H1 (cell line): ENCODE data around the gene ADRB1. TPM values are rescaled to one million over a fixed set of nuclear protein-coding genes. Genes with fewer than 3 reads are reported as not detected.

Experiments
- CTCF ChIA-PET: fragments of 300-600 bp; sonication (Branson Sonifier 250); formaldehyde crosslinking; loops from one replicate; lab custom pipeline; 2021; ENCODE audit not compliant: partially characterized antibody; lab: Charles Lee
- POLR2A ChIA-PET: fragments of 300-600 bp; sonication (Branson Sonifier 250); formaldehyde crosslinking; loops from one replicate; lab custom pipeline; 2021; ENCODE audit warnings: inconsistent platforms; ENCODE audit not compliant: partially characterized antibody; lab: Charles Lee
- DNase-seq, 2 experiments: peaks; one replicate each; pipeline versions ENCODE4 v3.0.0 to v3.0.0-alpha.2; 2010 to 2022; ENCODE audit warnings: low spot score in 2 of 2, low read depth in 1 of 2, mixed read lengths in 1 of 2
- FAIRE-seq: peaks from 2 replicates; lab custom pipeline; 2011; peaks lifted over from hg19 to GRCh38; lab: Jason Lieb, UNC
- H2AFZ ChIP-seq: 2 replicates; pipeline ENCODE4 v1.8.1; 2012; ENCODE audit warnings: low read length, inconsistent platforms
- H2AK5ac ChIP-seq: 2 replicates; pipeline ENCODE4 v1.6.1; 2013; ENCODE audit warnings: low read depth, low read length
- H2BK120ac ChIP-seq: replicated peaks from 2 replicates; pipeline ENCODE3; 2013; ENCODE audit warnings: low read depth, low read length, inconsistent platforms
- H2BK12ac ChIP-seq: 2 replicates; pipeline ENCODE4 v1.6.1; 2013; ENCODE audit warnings: low read depth, low read length
- H2BK15ac ChIP-seq: 2 replicates; pipeline ENCODE4 v1.6.1; 2013; ENCODE audit warnings: low read length
- H2BK20ac ChIP-seq: 2 replicates; pipeline ENCODE4 v1.6.1; 2013; ENCODE audit warnings: low read length
- H2BK5ac ChIP-seq: 2 replicates; pipeline ENCODE4 v1.6.1; 2013; ENCODE audit warnings: low read depth, low read length
- H3K14ac ChIP-seq: 2 replicates; pipeline ENCODE4 v1.6.1; 2013; ENCODE audit warnings: inconsistent platforms; ENCODE audit not compliant: insufficient read length
- H3K18ac ChIP-seq: 2 replicates; pipeline ENCODE4 v1.6.1; 2013; ENCODE audit warnings: low read length; ENCODE audit errors: extremely low read depth
- H3K23ac ChIP-seq: 2 replicates; pipeline ENCODE4 v1.6.1; 2013; ENCODE audit warnings: inconsistent platforms; ENCODE audit not compliant: insufficient read length
- H3K23me2 ChIP-seq: 2 replicates; pipeline ENCODE4 v1.6.1; 2013; ENCODE audit warnings: low read depth, low read length
- H3K27ac ChIP-seq: 2 replicates; pipeline ENCODE4 v1.6.1; 2011; ENCODE audit warnings: low read depth, low read length, inconsistent platforms
- H3K27me3 ChIP-seq, 4 experiments: replicated peaks in 1 of 4; 1 replicate in 1 of 4; 2 replicates in 3 of 4; pipeline versions ENCODE4 v1.6.1 to v1.8.1; 2011 to 2013; ENCODE audit warnings: low read length in 3 of 4, mild to moderate bottlenecking in 3 of 4, inconsistent platforms in 2 of 4, mixed read lengths in 2 of 4, moderate library complexity in 1 of 4; ENCODE audit not compliant: control insufficient read depth in 3 of 4, insufficient read depth in 3 of 4; ENCODE audit errors: extremely low read depth in 1 of 4
- H3K36me3 ChIP-seq, 4 experiments: 2 replicates each; pipeline versions ENCODE4 v1.6.1 to v1.8.1; 2011 to 2013; ENCODE audit warnings: mild to moderate bottlenecking in 4 of 4, low read length in 3 of 4, moderate library complexity in 2 of 4, control low read depth in 1 of 4, inconsistent platforms in 1 of 4; ENCODE audit not compliant: insufficient read depth in 4 of 4, control insufficient read depth in 2 of 4
- H3K4ac ChIP-seq: replicated peaks from 2 replicates; pipeline ENCODE3; 2013; ENCODE audit warnings: low read length, low read depth, mixed read lengths, inconsistent platforms; ENCODE audit not compliant: insufficient read length
- H3K4me1 ChIP-seq, 4 experiments: replicated peaks in 1 of 4; 1 replicate in 1 of 4; 2 replicates in 3 of 4; pipeline versions ENCODE4 v1.6.1 to v1.8.1; 2011 to 2013; ENCODE audit warnings: low read length in 3 of 4, inconsistent platforms in 2 of 4, mixed read lengths in 1 of 4; ENCODE audit not compliant: insufficient read depth in 4 of 4, control insufficient read depth in 3 of 4
- H3K4me2 ChIP-seq, 2 experiments: 2 replicates each; pipeline versions ENCODE4 v1.6.1 to v1.8.1; 2011 to 2013; ENCODE audit warnings: low read depth in 2 of 2, low read length in 2 of 2, control low read depth in 1 of 2, inconsistent platforms in 1 of 2, mild to moderate bottlenecking in 1 of 2; ENCODE audit not compliant: insufficient read depth in 1 of 2
- H3K4me3 ChIP-seq, 4 experiments: fragments of 200-600, 300-600 bp in 1 of 4; sonication (generic), shearing (Covaris generic), sonication (Bioruptor Twin) in 1 of 4; 2 replicates each; pipeline versions ENCODE4 v1.5.1 to v1.8.1; 2011 to 2016; ENCODE audit warnings: low read length in 4 of 4, low read depth in 3 of 4, control low read depth in 2 of 4, inconsistent platforms in 2 of 4, mild to moderate bottlenecking in 2 of 4, mixed read lengths in 1 of 4, moderate library complexity in 1 of 4; ENCODE audit not compliant: insufficient read depth in 2 of 4; ENCODE audit errors: extremely low read depth in 1 of 4
- H3K56ac ChIP-seq: replicated peaks from 2 replicates; pipeline ENCODE3; 2013; ENCODE audit warnings: low read depth, mild to moderate bottlenecking, mixed read lengths, low read length, inconsistent platforms; ENCODE audit not compliant: insufficient read length
- H3K79me1 ChIP-seq: 2 replicates; pipeline ENCODE4 v1.6.1; 2013; ENCODE audit warnings: low read depth, low read length, control low read depth
- H3K79me2 ChIP-seq, 2 experiments: 2 replicates each; pipeline versions ENCODE4 v1.6.1 to v1.8.1; 2012 to 2013; ENCODE audit warnings: low read length in 2 of 2, mild to moderate bottlenecking in 2 of 2, inconsistent platforms in 1 of 2; ENCODE audit not compliant: insufficient read depth in 2 of 2, control insufficient read depth in 1 of 2
- H3K9ac ChIP-seq, 4 experiments: replicated peaks in 1 of 4; 1 replicate in 1 of 4; 2 replicates in 3 of 4; pipeline versions ENCODE4 v1.6.1 to v1.8.1; 2011 to 2013; ENCODE audit warnings: low read depth in 3 of 4, low read length in 3 of 4, control low read depth in 2 of 4, mild to moderate bottlenecking in 2 of 4, moderate library complexity in 2 of 4, inconsistent platforms in 1 of 4; ENCODE audit errors: extremely low read depth in 1 of 4
- H3K9me3 ChIP-seq, 2 experiments: 2 replicates each; pipeline versions ENCODE4 v1.6.1 to v1.8.1; 2012 to 2013; ENCODE audit warnings: mild to moderate bottlenecking in 2 of 2, moderate library complexity in 2 of 2, control low read depth in 1 of 2, inconsistent platforms in 1 of 2, low read depth in 1 of 2, low read length in 1 of 2, mixed read lengths in 1 of 2; ENCODE audit not compliant: insufficient read depth in 2 of 2
- H4K20me1 ChIP-seq, 2 experiments: replicated peaks in 1 of 2; 2 replicates each; pipeline versions ENCODE3 to v1.8.1; 2011 to 2013; ENCODE audit warnings: inconsistent platforms in 2 of 2, low read length in 2 of 2, mild to moderate bottlenecking in 1 of 2; ENCODE audit not compliant: insufficient read depth in 2 of 2, control insufficient read depth in 1 of 2
- H4K5ac ChIP-seq: 2 replicates; pipeline ENCODE4 v1.6.1; 2013; ENCODE audit warnings: low read length, low read depth, mixed read lengths, inconsistent platforms; ENCODE audit not compliant: insufficient read length
- H4K8ac ChIP-seq: 2 replicates; pipeline ENCODE4 v1.8.0; 2013; ENCODE audit warnings: mild to moderate bottlenecking, moderate library complexity, low read length, inconsistent platforms; ENCODE audit not compliant: insufficient read depth; ENCODE audit errors: extremely low read depth
- H4K91ac ChIP-seq: replicated peaks from 2 replicates; pipeline ENCODE3; 2013; ENCODE audit warnings: low read length, mixed read lengths, inconsistent platforms; ENCODE audit not compliant: insufficient read length
- WGBS, 2 experiments: shearing (Covaris generic) in 1 of 2; methylation state at CpG; one replicate each; pipeline versions ENCODE4 v1.1.6 to v1.1.7; 2013 to 2015; ENCODE audit warnings: low lambda C conversion rate in 2 of 2, mixed read lengths in 2 of 2, inconsistent platforms in 1 of 2, low coverage in 1 of 2, missing lambda C conversion rate in 1 of 2; ENCODE audit not compliant: insufficient replicate concordance in 2 of 2, insufficient coverage in 1 of 2, insufficient read length in 1 of 2; ENCODE audit errors: extremely low coverage in 1 of 2, missing lambda C conversion rate in 1 of 2; 5-methylcytosine and 5-hydroxymethylcytosine counted together
- polyA plus RNA-seq, 7 experiments: library from polyadenylated mRNA; depleted of rRNA in 3 of 7; stranded (reverse) in 5 of 7; unstranded in 2 of 7; fragments of >200 nt in 5 of 7; fragments of 200-250 nt in 2 of 7; gene quantifications; 1 replicate in 5 of 7; 2 replicates in 1 of 7; 4 replicates in 1 of 7; pipeline versions ENCODE4 v1.2.1 to v1.2.3, GENCODE V29; 2011 to 2013; ENCODE audit warnings: missing spikeins in 2 of 7, mixed read lengths in 2 of 7
- total RNA-seq: library from RNA; stranded (reverse); fragmentation: NEBNext Ultra II Directional; extraction: Animal tissue kit (Norgen Biotek cat#: 25700); gene quantifications from 2 replicates; pipeline ENCODE4 v1.2.1, GENCODE V29; 2021
- TF ChIP-seq, protein P1 (sequence below): fragments of 300-600 bp; sonication (generic); IDR thresholded peaks from 2 replicates; pipeline ENCODE4 v1.7.1; 2012; ENCODE audit warnings: low read length, moderate library complexity, mild to moderate bottlenecking, inconsistent platforms; ENCODE audit not compliant: insufficient replicate concordance

Gene ADRB1
- total and polyA plus RNA-seq, 2 of the 8 experiments (the other 6 are each of a cell fraction or from before 2014, with no cell fraction given) = 0.14 to 0.48 TPM

GRCh38 chr10:114021154-114021553 is 22.5 kb upstream of the ADRB1 start:
- no peaks in the 10 kb centered on the region; a peak in 1 of 7 replicates for H3K4me1 ChIP-seq
- no peak overlapping the region for H2AK5ac ChIP-seq
- H4K91ac ChIP-seq = no peak overlapping the region
- no peak overlapping the region for H2BK5ac ChIP-seq
- no peak overlapping the region for H2BK20ac ChIP-seq
- no peaks in the 10 kb centered on the region for H3K36me3 ChIP-seq
- no peak overlapping the region for H3K56ac ChIP-seq
- H2BK120ac ChIP-seq = no peak overlapping the region
- H3K14ac ChIP-seq = no peak overlapping the region
- H2BK12ac ChIP-seq = no peak overlapping the region
- H3K23me2 ChIP-seq = no peaks in the 10 kb centered on the region
- no peaks in the 10 kb centered on the region for H3K27me3 ChIP-seq
- no peak overlapping the region for H4K8ac ChIP-seq
- WGBS, 2 experiments = 95% methylated on average over 3 of the region's 3 CpGs; no CpG with 5 or more reads in 1 of the 2 experiments
- H3K9me3 ChIP-seq = no peaks in the 10 kb centered on the region
- DNase-seq (no peak), FAIRE-seq (no peak)
- no peaks in the 10 kb centered on the region for H3K79me1 ChIP-seq
- no peak overlapping the region for H3K4me3 ChIP-seq
- no peak overlapping the region for H3K4me2 ChIP-seq
- no peak overlapping the region for H3K4ac ChIP-seq
- CTCF ChIA-PET = no interaction called here
- H4K5ac ChIP-seq = no peak overlapping the region
- no peaks in the 10 kb centered on the region for H4K20me1 ChIP-seq
- H2AFZ ChIP-seq = no peak overlapping the region
- H3K79me2 ChIP-seq = no peaks in the 10 kb centered on the region
- H3K18ac ChIP-seq = no peak overlapping the region
- no peak overlapping the region for H2BK15ac ChIP-seq
- POLR2A ChIA-PET = no interaction called here
- no peak overlapping the region for H3K9ac ChIP-seq
- H3K27ac ChIP-seq = no peak overlapping the region
- H3K23ac ChIP-seq = no peak overlapping the region
- TF ChIP-seq, protein P1, sequence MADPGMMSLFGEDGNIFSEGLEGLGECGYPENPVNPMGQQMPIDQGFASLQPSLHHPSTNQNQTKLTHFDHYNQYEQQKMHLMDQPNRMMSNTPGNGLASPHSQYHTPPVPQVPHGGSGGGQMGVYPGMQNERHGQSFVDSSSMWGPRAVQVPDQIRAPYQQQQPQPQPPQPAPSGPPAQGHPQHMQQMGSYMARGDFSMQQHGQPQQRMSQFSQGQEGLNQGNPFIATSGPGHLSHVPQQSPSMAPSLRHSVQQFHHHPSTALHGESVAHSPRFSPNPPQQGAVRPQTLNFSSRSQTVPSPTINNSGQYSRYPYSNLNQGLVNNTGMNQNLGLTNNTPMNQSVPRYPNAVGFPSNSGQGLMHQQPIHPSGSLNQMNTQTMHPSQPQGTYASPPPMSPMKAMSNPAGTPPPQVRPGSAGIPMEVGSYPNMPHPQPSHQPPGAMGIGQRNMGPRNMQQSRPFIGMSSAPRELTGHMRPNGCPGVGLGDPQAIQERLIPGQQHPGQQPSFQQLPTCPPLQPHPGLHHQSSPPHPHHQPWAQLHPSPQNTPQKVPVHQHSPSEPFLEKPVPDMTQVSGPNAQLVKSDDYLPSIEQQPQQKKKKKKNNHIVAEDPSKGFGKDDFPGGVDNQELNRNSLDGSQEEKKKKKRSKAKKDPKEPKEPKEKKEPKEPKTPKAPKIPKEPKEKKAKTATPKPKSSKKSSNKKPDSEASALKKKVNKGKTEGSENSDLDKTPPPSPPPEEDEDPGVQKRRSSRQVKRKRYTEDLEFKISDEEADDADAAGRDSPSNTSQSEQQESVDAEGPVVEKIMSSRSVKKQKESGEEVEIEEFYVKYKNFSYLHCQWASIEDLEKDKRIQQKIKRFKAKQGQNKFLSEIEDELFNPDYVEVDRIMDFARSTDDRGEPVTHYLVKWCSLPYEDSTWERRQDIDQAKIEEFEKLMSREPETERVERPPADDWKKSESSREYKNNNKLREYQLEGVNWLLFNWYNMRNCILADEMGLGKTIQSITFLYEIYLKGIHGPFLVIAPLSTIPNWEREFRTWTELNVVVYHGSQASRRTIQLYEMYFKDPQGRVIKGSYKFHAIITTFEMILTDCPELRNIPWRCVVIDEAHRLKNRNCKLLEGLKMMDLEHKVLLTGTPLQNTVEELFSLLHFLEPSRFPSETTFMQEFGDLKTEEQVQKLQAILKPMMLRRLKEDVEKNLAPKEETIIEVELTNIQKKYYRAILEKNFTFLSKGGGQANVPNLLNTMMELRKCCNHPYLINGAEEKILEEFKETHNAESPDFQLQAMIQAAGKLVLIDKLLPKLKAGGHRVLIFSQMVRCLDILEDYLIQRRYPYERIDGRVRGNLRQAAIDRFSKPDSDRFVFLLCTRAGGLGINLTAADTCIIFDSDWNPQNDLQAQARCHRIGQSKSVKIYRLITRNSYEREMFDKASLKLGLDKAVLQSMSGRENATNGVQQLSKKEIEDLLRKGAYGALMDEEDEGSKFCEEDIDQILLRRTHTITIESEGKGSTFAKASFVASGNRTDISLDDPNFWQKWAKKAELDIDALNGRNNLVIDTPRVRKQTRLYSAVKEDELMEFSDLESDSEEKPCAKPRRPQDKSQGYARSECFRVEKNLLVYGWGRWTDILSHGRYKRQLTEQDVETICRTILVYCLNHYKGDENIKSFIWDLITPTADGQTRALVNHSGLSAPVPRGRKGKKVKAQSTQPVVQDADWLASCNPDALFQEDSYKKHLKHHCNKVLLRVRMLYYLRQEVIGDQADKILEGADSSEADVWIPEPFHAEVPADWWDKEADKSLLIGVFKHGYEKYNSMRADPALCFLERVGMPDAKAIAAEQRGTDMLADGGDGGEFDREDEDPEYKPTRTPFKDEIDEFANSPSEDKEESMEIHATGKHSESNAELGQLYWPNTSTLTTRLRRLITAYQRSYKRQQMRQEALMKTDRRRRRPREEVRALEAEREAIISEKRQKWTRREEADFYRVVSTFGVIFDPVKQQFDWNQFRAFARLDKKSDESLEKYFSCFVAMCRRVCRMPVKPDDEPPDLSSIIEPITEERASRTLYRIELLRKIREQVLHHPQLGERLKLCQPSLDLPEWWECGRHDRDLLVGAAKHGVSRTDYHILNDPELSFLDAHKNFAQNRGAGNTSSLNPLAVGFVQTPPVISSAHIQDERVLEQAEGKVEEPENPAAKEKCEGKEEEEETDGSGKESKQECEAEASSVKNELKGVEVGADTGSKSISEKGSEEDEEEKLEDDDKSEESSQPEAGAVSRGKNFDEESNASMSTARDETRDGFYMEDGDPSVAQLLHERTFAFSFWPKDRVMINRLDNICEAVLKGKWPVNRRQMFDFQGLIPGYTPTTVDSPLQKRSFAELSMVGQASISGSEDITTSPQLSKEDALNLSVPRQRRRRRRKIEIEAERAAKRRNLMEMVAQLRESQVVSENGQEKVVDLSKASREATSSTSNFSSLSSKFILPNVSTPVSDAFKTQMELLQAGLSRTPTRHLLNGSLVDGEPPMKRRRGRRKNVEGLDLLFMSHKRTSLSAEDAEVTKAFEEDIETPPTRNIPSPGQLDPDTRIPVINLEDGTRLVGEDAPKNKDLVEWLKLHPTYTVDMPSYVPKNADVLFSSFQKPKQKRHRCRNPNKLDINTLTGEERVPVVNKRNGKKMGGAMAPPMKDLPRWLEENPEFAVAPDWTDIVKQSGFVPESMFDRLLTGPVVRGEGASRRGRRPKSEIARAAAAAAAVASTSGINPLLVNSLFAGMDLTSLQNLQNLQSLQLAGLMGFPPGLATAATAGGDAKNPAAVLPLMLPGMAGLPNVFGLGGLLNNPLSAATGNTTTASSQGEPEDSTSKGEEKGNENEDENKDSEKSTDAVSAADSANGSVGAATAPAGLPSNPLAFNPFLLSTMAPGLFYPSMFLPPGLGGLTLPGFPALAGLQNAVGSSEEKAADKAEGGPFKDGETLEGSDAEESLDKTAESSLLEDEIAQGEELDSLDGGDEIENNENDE = no peak
